WTC11 (cell line): ENCODE data around the gene CHTF18. TPM values are rescaled to one million over a fixed set of nuclear protein-coding genes. Genes with fewer than 3 reads are reported as not detected.

ENCODE experiments used
- AFF4 ChIP-seq: sonication (generic); formaldehyde crosslinking; IDR thresholded peaks from 2 replicates; pipeline ENCODE4 v1.8.1; 2023; ENCODE audit warnings: mild to moderate bottlenecking, missing genetic modification reagents, borderline replicate concordance
- CBFB ChIP-seq: sonication (generic); formaldehyde crosslinking; IDR thresholded peaks from 2 replicates; pipeline ENCODE4 v1.8.1; 2022; ENCODE audit warnings: mild to moderate bottlenecking, low read depth, missing genetic modification reagents
- E2F1 ChIP-seq: sonication (generic); formaldehyde crosslinking; IDR thresholded peaks from 2 replicates; pipeline ENCODE4 v1.8.0; 2022; ENCODE audit warnings: mild to moderate bottlenecking, missing genetic modification reagents
- FOXK1 ChIP-seq: sonication (generic); formaldehyde crosslinking; IDR thresholded peaks from 2 replicates; pipeline ENCODE4 v1.8.0; 2022; ENCODE audit warnings: mild to moderate bottlenecking, moderate library complexity, missing genetic modification reagents
- GABPB1 ChIP-seq: sonication (generic); formaldehyde crosslinking; IDR thresholded peaks from 2 replicates; pipeline ENCODE4 v1.8.1; 2023; ENCODE audit warnings: mild to moderate bottlenecking, missing genetic modification reagents
- JAZF1 ChIP-seq: fragments of 250-450 bp; sonication (Bioruptor Pico); IDR thresholded peaks from 2 replicates; pipeline ENCODE4 v1.9.0; 2021; ENCODE audit warnings: moderate library complexity, mild to moderate bottlenecking, inconsistent platforms
- MLX ChIP-seq: sonication (generic); formaldehyde crosslinking; IDR thresholded peaks from 2 replicates; pipeline ENCODE4 v1.8.1; 2023; ENCODE audit warnings: mild to moderate bottlenecking, missing genetic modification reagents, moderate library complexity
- NFE2L1 ChIP-seq: sonication (generic); formaldehyde crosslinking; IDR thresholded peaks from 2 replicates; pipeline ENCODE4 v1.8.1; 2023; ENCODE audit warnings: missing genetic modification reagents
- NR2C2 ChIP-seq: sonication (generic); formaldehyde crosslinking; IDR thresholded peaks from 2 replicates; pipeline ENCODE4 v1.8.0; 2022; ENCODE audit warnings: mild to moderate bottlenecking, missing genetic modification reagents
- OVOL2 ChIP-seq: fragments of 250-450 bp; sonication (Bioruptor Pico); IDR thresholded peaks from 2 replicates; pipeline ENCODE4 v1.9.0; 2021; ENCODE audit warnings: mild to moderate bottlenecking, borderline replicate concordance
- RORB ChIP-seq: fragments of 250-450 bp; sonication (Bioruptor Pico); IDR thresholded peaks from 2 replicates; pipeline ENCODE4 v1.9.0; 2021; ENCODE audit warnings: mild to moderate bottlenecking
- SP1 ChIP-seq: sonication (generic); formaldehyde crosslinking; conservative IDR thresholded peaks from 2 replicates; pipeline ENCODE4 v1.8.1; 2022; ENCODE audit warnings: missing genetic modification reagents
- TCF7 ChIP-seq: sonication (generic); formaldehyde crosslinking; IDR thresholded peaks from 2 replicates; pipeline ENCODE4 v1.8.0; 2022; ENCODE audit warnings: mild to moderate bottlenecking, low read depth, missing genetic modification reagents, moderate library complexity
- TEAD1 ChIP-seq: sonication (generic); formaldehyde crosslinking; IDR thresholded peaks from 2 replicates; pipeline ENCODE4 v1.8.0; 2022; ENCODE audit warnings: mild to moderate bottlenecking, missing genetic modification reagents
- TEAD4 ChIP-seq: sonication (generic); formaldehyde crosslinking; IDR thresholded peaks from 2 replicates; pipeline ENCODE4 v1.8.0; 2022; ENCODE audit warnings: mild to moderate bottlenecking, missing genetic modification reagents
- USF1 ChIP-seq: sonication (generic); formaldehyde crosslinking; IDR thresholded peaks from 2 replicates; pipeline ENCODE4 v1.8.0; 2022; ENCODE audit warnings: mild to moderate bottlenecking, missing genetic modification reagents
- USF2 ChIP-seq: sonication (generic); formaldehyde crosslinking; IDR thresholded peaks from 2 replicates; pipeline ENCODE4 v1.8.1; 2023; ENCODE audit warnings: mild to moderate bottlenecking, missing genetic modification reagents, moderate library complexity
- ZBTB43 ChIP-seq: sonication (generic); formaldehyde crosslinking; IDR thresholded peaks from 2 replicates; pipeline ENCODE4 v1.8.1; 2023; ENCODE audit warnings: mild to moderate bottlenecking, missing genetic modification reagents
- ZMAT4 ChIP-seq: fragments of 250-450 bp; sonication (Bioruptor Pico); IDR thresholded peaks from 2 replicates; pipeline ENCODE4 v1.9.0; 2021; ENCODE audit warnings: mild to moderate bottlenecking
- ZNF121 ChIP-seq: sonication (generic); formaldehyde crosslinking; IDR thresholded peaks from 2 replicates; pipeline ENCODE4 v1.8.0; 2023; ENCODE audit warnings: missing genetic modification reagents
- ZNF138 ChIP-seq: sonication (generic); formaldehyde crosslinking; conservative IDR thresholded peaks from 2 replicates; pipeline ENCODE4 v1.8.1; 2022; ENCODE audit warnings: mild to moderate bottlenecking, moderate library complexity, missing genetic modification reagents
- ZNF263 ChIP-seq: sonication (generic); formaldehyde crosslinking; IDR thresholded peaks from 2 replicates; pipeline ENCODE4 v1.8.1; 2022; ENCODE audit warnings: low read depth, mild to moderate bottlenecking, moderate library complexity, missing genetic modification reagents
- ZNF317 ChIP-seq: sonication (generic); formaldehyde crosslinking; IDR thresholded peaks from 2 replicates; pipeline ENCODE4 v1.8.1; 2023; ENCODE audit warnings: low read depth, mild to moderate bottlenecking, moderate library complexity, missing genetic modification reagents, borderline replicate concordance
- ZNF396 ChIP-seq: fragments of 250-450 bp; sonication (Bioruptor Pico); IDR thresholded peaks from 2 replicates; pipeline ENCODE4 v1.8.0; 2021; ENCODE audit warnings: mild to moderate bottlenecking, moderate library complexity, borderline replicate concordance
- ZNF532 ChIP-seq: fragments of 250-450 bp; sonication (Bioruptor Pico); IDR thresholded peaks from 2 replicates; pipeline ENCODE4 v1.9.0; 2021; ENCODE audit warnings: mild to moderate bottlenecking, borderline replicate concordance
- total RNA-seq: library from RNA; stranded (reverse); gene quantifications from 3 replicates; pipeline ENCODE4 v1.2.3, GENCODE V29; 2021

Gene CHTF18
- total RNA-seq, 1 experiment from 2014 or later, result 183 TPM

GRCh38 chr16:740764-741505 is 47.5 kb upstream of the CHTF18 start, which contains the start of gene CIAO3 (continued):
- TF ChIP-seq NFE2L1 (CRISPR knock-in tag) (peak; percentile 70; the same call in 1 of the 2 replicates), ZNF263 (CRISPR knock-in tag) (no peak), USF1 (CRISPR knock-in tag) (0 out of 2 replicates have a peak, but pooled peaks have one; percentile 26), ZNF532 (CRISPR knock-in tag) (no peak), E2F1 (no peak; the same call in 1 of the 2 replicates), AFF4 (CRISPR knock-in tag) (no peak), ZNF121 (CRISPR knock-in tag) (no peak), FOXK1 (CRISPR knock-in tag) (peak; percentile 92), RORB (CRISPR knock-in tag) (no peak), TCF7 (CRISPR knock-in tag) (no peak), TEAD1 (peak; percentile 68; the same call in 1 of the 2 replicates), ZNF317 (CRISPR knock-in tag) (no peak), ZBTB43 (CRISPR knock-in tag) (no peak; the same call in 1 of the 2 replicates), USF2 (CRISPR knock-in tag) (peak; percentile 67), MLX (CRISPR knock-in tag) (no peak), CBFB (no peak), OVOL2 (CRISPR knock-in tag) (no peak), ZNF396 (CRISPR knock-in tag) (no peak), ZNF138 (CRISPR knock-in tag) (no peak), GABPB1 (CRISPR knock-in tag) (peak; percentile 79), JAZF1 (CRISPR knock-in tag) (no peak), NR2C2 (CRISPR knock-in tag) (no peak), SP1 (CRISPR knock-in tag) (peak; percentile 98), TEAD4 (CRISPR knock-in tag) (no peak), ZMAT4 (CRISPR knock-in tag) (no peak)
